ENCODE measurements around the gene KCTD6. TPM values are rescaled to one million over a fixed set of nuclear protein-coding genes. Genes with fewer than 3 reads are reported as not detected.

KCTD6 gene
- total RNA-seq, 3 donors from 2014 or later (not counting 1 experiment from before 2014, with no cell fraction given) = 4.5 to 12.9 (median 7.5) TPM

- 79% methylated on average over 10 of the region's 10 CpGs for WGBS (ENCODE audit: insufficient coverage)
- Mint-ChIP-seq H3K36me3 (no peaks in the 10 kb centered on the region), H3K9me3 (no peaks in the 10 kb centered on the region), H3K4me3 (no peak overlapping the region), H3K27ac (no peak overlapping the region), H3K27me3 (ENCODE audit: low read depth in 2 of 2) (peaks cover 0 to 7% of the 10 kb centered on the region in 2 donors), H3K4me1 (no peaks in the 10 kb centered on the region)
- no peaks in the 10 kb centered on the region for H3K27me3 ChIP-seq (ENCODE audit: control insufficient read depth, insufficient read depth, low read length)
- H3K4me1 ChIP-seq (ENCODE audit: control insufficient read depth, insufficient read depth, low read length) = no peaks in the 10 kb centered on the region
- H3K4me3 ChIP-seq (ENCODE audit: low read length) = no peak overlapping the region
- ATAC-seq (no peak), DNase-seq (no peak)
- H3K36me3 ChIP-seq (ENCODE audit: control insufficient read depth, insufficient read depth, low read length) = no peaks in the 10 kb centered on the region
- H3K9me3 ChIP-seq (ENCODE audit: control insufficient read depth, insufficient read depth, low read length) = no peaks in the 10 kb centered on the region
- TF ChIP-seq CTCF (IDR thresholded peaks at IDR 0.05) = no peak
- intact Hi-C loops (cut with micrococcal nuclease) = no loop called here
- H3K27ac ChIP-seq (ENCODE audit: low read length) = no peak overlapping the region
Measured at GRCh38 chr3:58539626-58540025, 47.7 kb downstream of the KCTD6 start.

GRCh38 chr3:58540176-58540858 lies 48.4 kb downstream of the KCTD6 start:
- Histone ChIP-seq H3K27ac (ENCODE audit: low read length) (no peak overlapping the region), H3K9me3 (ENCODE audit: control insufficient read depth, insufficient read depth, low read length) (no peaks in the 10 kb centered on the region), H3K36me3 (ENCODE audit: control insufficient read depth, insufficient read depth, low read length) (no peaks in the 10 kb centered on the region), H3K4me1 (ENCODE audit: control insufficient read depth, insufficient read depth, low read length) (no peaks in the 10 kb centered on the region), H3K27me3 (ENCODE audit: control insufficient read depth, insufficient read depth, low read length) (no peaks in the 10 kb centered on the region), H3K4me3 (ENCODE audit: low read length) (no peak overlapping the region)
- DNase-seq = no peak
- Mint-ChIP-seq H3K9me3 (no peaks in the 10 kb centered on the region), H3K36me3 (no peaks in the 10 kb centered on the region), H3K4me1 (no peaks in the 10 kb centered on the region), H3K27ac (no peak overlapping the region), H3K27me3 (ENCODE audit: low read depth in 2 of 2) (peaks cover 0 to 9% of the 10 kb centered on the region in 2 donors), H3K4me3 (no peak overlapping the region)
- no peak for ATAC-seq
- 91% methylated on average over 8 of the region's 8 CpGs for WGBS (ENCODE audit: insufficient coverage)
- TF ChIP-seq CTCF (IDR thresholded peaks at IDR 0.05) = no peak
- intact Hi-C loops (cut with micrococcal nuclease) = no loop called here

GRCh38 chr3:58544541-58544940 lies 52.6 kb downstream of the KCTD6 start:
- 97% methylated on average over 3 of the region's 3 CpGs for WGBS (ENCODE audit: insufficient coverage)

More at GRCh38 chr3:58544541-58544940, 52.6 kb downstream of the KCTD6 start:
- intact Hi-C loops (cut with micrococcal nuclease) = no loop called here
- ATAC-seq = no peak
- Mint-ChIP-seq H3K9me3 (no peaks in the 10 kb centered on the region), H3K27ac (no peak overlapping the region), H3K36me3 (no peaks in the 10 kb centered on the region), H3K27me3 (ENCODE audit: low read depth in 2 of 2) (peaks cover 0 to 5% of the 10 kb centered on the region in 2 donors), H3K4me1 (no peaks in the 10 kb centered on the region), H3K4me3 (no peak overlapping the region)
- DNase-seq = no peak
- Histone ChIP-seq H3K36me3 (ENCODE audit: control insufficient read depth, insufficient read depth, low read length) (no peaks in the 10 kb centered on the region), H3K4me1 (ENCODE audit: control insufficient read depth, insufficient read depth, low read length) (no peaks in the 10 kb centered on the region), H3K27me3 (ENCODE audit: control insufficient read depth, insufficient read depth, low read length) (no peaks in the 10 kb centered on the region), H3K4me3 (ENCODE audit: low read length) (no peak overlapping the region), H3K9me3 (ENCODE audit: control insufficient read depth, insufficient read depth, low read length) (no peaks in the 10 kb centered on the region), H3K27ac (ENCODE audit: low read length) (no peak overlapping the region)
- no peak for TF ChIP-seq CTCF (IDR thresholded peaks at IDR 0.05)
